ENCODE measurements around the gene FILIP1L. TPM values are rescaled to one million over a fixed set of nuclear protein-coding genes. Genes with fewer than 3 reads are reported as not detected.

The FILIP1L gene
- total RNA-seq, 2 donors from 2014 or later, result 97.0 to 112 TPM

- no peaks in the 10 kb centered on the region for H3K4me1 ChIP-seq
- no peak for TF ChIP-seq CTCF (IDR thresholded peaks at IDR 0.05)
- no peak overlapping the region for H3K27ac ChIP-seq
- H3K36me3 ChIP-seq, result no peaks in the 10 kb centered on the region
- no peak overlapping the region for H3K4me3 ChIP-seq
- no peak for DNase-seq (ENCODE audit: low spot score)
- H3K27me3 ChIP-seq, result no peaks in the 10 kb centered on the region
- no peaks in the 10 kb centered on the region for H3K9me3 ChIP-seq
These were observed 124.1 kb downstream of the FILIP1L start for GRCh38 chr3:99990179-99990578.

DNA sequence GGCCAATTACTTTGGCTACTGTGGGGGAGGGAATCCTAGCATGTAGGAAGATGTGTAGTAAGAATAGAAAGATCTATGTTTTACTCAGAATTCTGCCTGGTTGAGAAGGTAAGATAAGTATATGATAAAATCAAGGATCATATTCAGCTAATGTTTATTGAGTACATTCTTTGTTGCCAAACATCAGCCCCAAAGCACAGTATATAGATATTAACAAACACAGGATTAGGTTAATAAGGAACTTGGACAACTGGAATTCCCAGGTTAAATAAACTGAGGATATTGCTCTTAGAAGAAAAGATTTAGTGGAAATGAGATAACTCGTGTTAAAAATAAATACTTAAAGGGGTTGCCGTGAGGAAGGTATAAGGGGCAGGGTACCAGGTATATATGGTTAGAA, 129.6 kb downstream of the FILIP1L start:
- no peaks in the 10 kb centered on the region for H3K27me3 ChIP-seq
- H3K27ac ChIP-seq, result no peak overlapping the region
- H3K9me3 ChIP-seq, result no peaks in the 10 kb centered on the region
- DNase-seq (ENCODE audit: low spot score), result no peak
- H3K36me3 ChIP-seq, result no peaks in the 10 kb centered on the region
- TF ChIP-seq CTCF (IDR thresholded peaks at IDR 0.05), result no peak
- no peak overlapping the region for H3K4me3 ChIP-seq
- no peaks in the 10 kb centered on the region for H3K4me1 ChIP-seq

DNA sequence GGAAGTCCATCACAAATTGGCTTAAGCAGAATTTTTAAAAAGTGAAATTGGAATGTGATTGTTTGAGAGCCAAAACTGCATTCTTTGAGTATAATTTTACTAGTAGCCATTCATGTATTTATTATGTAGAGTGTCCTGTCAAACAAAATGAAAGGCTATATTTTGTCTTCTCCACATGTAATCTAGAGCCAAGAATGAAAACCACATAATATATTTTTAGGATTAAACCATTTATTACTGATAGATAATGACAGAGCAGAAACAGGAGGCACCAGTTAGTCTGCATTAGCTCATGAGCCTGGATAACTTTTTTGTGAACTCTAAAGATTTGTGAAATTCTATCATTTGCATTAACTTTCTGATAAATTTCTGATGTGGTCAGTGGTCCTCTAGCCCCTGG, 130.2 kb downstream of the FILIP1L start:
- no peaks in the 10 kb centered on the region for H3K36me3 ChIP-seq
- no peak for DNase-seq (ENCODE audit: low spot score)
- no peaks in the 10 kb centered on the region for H3K9me3 ChIP-seq
- no peak for TF ChIP-seq CTCF (IDR thresholded peaks at IDR 0.05)
- no peaks in the 10 kb centered on the region for H3K4me1 ChIP-seq
- H3K27me3 ChIP-seq, result no peaks in the 10 kb centered on the region
- no peak overlapping the region for H3K27ac ChIP-seq
- no peak overlapping the region for H3K4me3 ChIP-seq

DNA sequence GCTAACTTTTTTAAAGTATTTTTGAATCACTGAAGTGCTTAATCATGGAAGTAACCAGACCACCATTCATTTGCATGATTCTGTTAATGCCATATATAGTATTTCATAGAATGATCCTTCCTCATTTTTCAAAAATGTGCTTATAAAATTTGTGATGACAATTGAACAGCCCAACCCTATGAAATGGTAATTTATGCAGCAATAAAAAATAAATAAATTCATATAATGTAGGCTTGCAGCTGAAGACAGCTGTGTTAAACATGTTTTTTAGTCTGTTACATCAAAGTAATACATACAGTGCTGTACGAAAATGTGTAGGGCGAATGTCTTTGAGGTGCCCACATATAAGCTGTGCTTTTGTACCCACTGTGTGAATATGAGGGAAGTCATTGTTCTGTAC, 131.7 kb downstream of the FILIP1L start:
- H3K4me3 ChIP-seq, result no peak overlapping the region
- no peaks in the 10 kb centered on the region for H3K4me1 ChIP-seq
- H3K9me3 ChIP-seq, result no peaks in the 10 kb centered on the region
- no peaks in the 10 kb centered on the region for H3K36me3 ChIP-seq
- no peaks in the 10 kb centered on the region for H3K27me3 ChIP-seq
- no peak overlapping the region for H3K27ac ChIP-seq
- TF ChIP-seq CTCF (IDR thresholded peaks at IDR 0.05), result no peak
- DNase-seq (ENCODE audit: low spot score), result no peak

GRCh38 chr3:99981138-99981537, 133.2 kb downstream of the FILIP1L start:
- TF ChIP-seq CTCF (IDR thresholded peaks at IDR 0.05), result no peak

DNA sequence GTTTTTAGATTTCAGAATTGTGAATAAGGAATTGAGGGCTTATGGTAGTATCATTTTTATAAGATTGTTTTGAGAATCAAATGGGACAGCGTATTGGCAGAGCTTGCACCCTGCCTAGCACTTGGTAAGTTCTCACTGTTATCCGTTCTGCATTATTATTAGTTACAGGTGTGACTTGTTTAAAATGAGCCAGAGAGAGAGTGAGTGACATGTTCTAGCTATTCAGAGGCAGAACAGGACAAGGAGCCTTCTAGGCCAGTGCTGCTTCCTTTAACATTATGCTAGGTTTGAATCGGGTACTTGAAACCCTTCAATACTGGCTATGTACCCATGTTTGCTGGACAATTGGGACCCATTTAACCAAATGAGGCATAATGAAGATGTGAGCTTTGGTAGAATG, 133.7 kb downstream of the FILIP1L start:
- H3K27me3 ChIP-seq, result no peaks in the 10 kb centered on the region
- H3K36me3 ChIP-seq, result no peaks in the 10 kb centered on the region
- no peak for DNase-seq (ENCODE audit: low spot score)
- no peak overlapping the region for H3K4me3 ChIP-seq
- no peaks in the 10 kb centered on the region for H3K4me1 ChIP-seq
- H3K9me3 ChIP-seq, result no peaks in the 10 kb centered on the region
- peak overlapping the region; percentile 37 to 74 for H3K27ac ChIP-seq
- no peak for TF ChIP-seq CTCF (IDR thresholded peaks at IDR 0.05)

More at GRCh38 chr3:99981138-99981537, 133.2 kb downstream of the FILIP1L start:
- H3K4me3 ChIP-seq, result no peak overlapping the region
- H3K36me3 ChIP-seq, result no peaks in the 10 kb centered on the region
- no peak for DNase-seq (ENCODE audit: low spot score)
- H3K27ac ChIP-seq, result peak overlapping the region; percentile 37 to 74
- H3K9me3 ChIP-seq, result no peaks in the 10 kb centered on the region
- H3K4me1 ChIP-seq, result no peaks in the 10 kb centered on the region
- no peaks in the 10 kb centered on the region for H3K27me3 ChIP-seq

Data from right atrium auricular region (tissue), 2 donors.